H1 (cell line): ENCODE data around the gene CPED1. TPM values are rescaled to one million over a fixed set of nuclear protein-coding genes. Genes with fewer than 3 reads are reported as not detected.

Experiments
- CTCF ChIA-PET: fragments of 300-600 bp; sonication (Branson Sonifier 250); formaldehyde crosslinking; loops from one replicate; lab custom pipeline; 2021; ENCODE audit not compliant: partially characterized antibody; lab: Charles Lee
- POLR2A ChIA-PET: fragments of 300-600 bp; sonication (Branson Sonifier 250); formaldehyde crosslinking; loops from one replicate; lab custom pipeline; 2021; ENCODE audit warnings: inconsistent platforms; ENCODE audit not compliant: partially characterized antibody; lab: Charles Lee
- DNase-seq, 2 experiments: peaks; one replicate each; pipeline versions ENCODE4 v3.0.0 to v3.0.0-alpha.2; 2010 to 2022; ENCODE audit warnings: low spot score in 2 of 2, low read depth in 1 of 2, mixed read lengths in 1 of 2
- FAIRE-seq: peaks from 2 replicates; lab custom pipeline; 2011; peaks lifted over from hg19 to GRCh38; lab: Jason Lieb, UNC
- H2AFZ ChIP-seq: 2 replicates; pipeline ENCODE4 v1.8.1; 2012; ENCODE audit warnings: low read length, inconsistent platforms
- H2AK5ac ChIP-seq: 2 replicates; pipeline ENCODE4 v1.6.1; 2013; ENCODE audit warnings: low read depth, low read length
- H2BK120ac ChIP-seq: replicated peaks from 2 replicates; pipeline ENCODE3; 2013; ENCODE audit warnings: low read depth, low read length, inconsistent platforms
- H2BK12ac ChIP-seq: 2 replicates; pipeline ENCODE4 v1.6.1; 2013; ENCODE audit warnings: low read depth, low read length
- H2BK15ac ChIP-seq: 2 replicates; pipeline ENCODE4 v1.6.1; 2013; ENCODE audit warnings: low read length
- H2BK20ac ChIP-seq: 2 replicates; pipeline ENCODE4 v1.6.1; 2013; ENCODE audit warnings: low read length
- H2BK5ac ChIP-seq: 2 replicates; pipeline ENCODE4 v1.6.1; 2013; ENCODE audit warnings: low read depth, low read length
- H3K14ac ChIP-seq: 2 replicates; pipeline ENCODE4 v1.6.1; 2013; ENCODE audit warnings: inconsistent platforms; ENCODE audit not compliant: insufficient read length
- H3K18ac ChIP-seq: 2 replicates; pipeline ENCODE4 v1.6.1; 2013; ENCODE audit warnings: low read length; ENCODE audit errors: extremely low read depth
- H3K23ac ChIP-seq: 2 replicates; pipeline ENCODE4 v1.6.1; 2013; ENCODE audit warnings: inconsistent platforms; ENCODE audit not compliant: insufficient read length
- H3K23me2 ChIP-seq: 2 replicates; pipeline ENCODE4 v1.6.1; 2013; ENCODE audit warnings: low read depth, low read length
- H3K27ac ChIP-seq: 2 replicates; pipeline ENCODE4 v1.6.1; 2011; ENCODE audit warnings: low read depth, low read length, inconsistent platforms
- H3K27me3 ChIP-seq, 4 experiments: replicated peaks in 1 of 4; 1 replicate in 1 of 4; 2 replicates in 3 of 4; pipeline versions ENCODE4 v1.6.1 to v1.8.1; 2011 to 2013; ENCODE audit warnings: low read length in 3 of 4, mild to moderate bottlenecking in 3 of 4, inconsistent platforms in 2 of 4, mixed read lengths in 2 of 4, moderate library complexity in 1 of 4; ENCODE audit not compliant: control insufficient read depth in 3 of 4, insufficient read depth in 3 of 4; ENCODE audit errors: extremely low read depth in 1 of 4
- H3K36me3 ChIP-seq, 4 experiments: 2 replicates each; pipeline versions ENCODE4 v1.6.1 to v1.8.1; 2011 to 2013; ENCODE audit warnings: mild to moderate bottlenecking in 4 of 4, low read length in 3 of 4, moderate library complexity in 2 of 4, control low read depth in 1 of 4, inconsistent platforms in 1 of 4; ENCODE audit not compliant: insufficient read depth in 4 of 4, control insufficient read depth in 2 of 4
- H3K4ac ChIP-seq: replicated peaks from 2 replicates; pipeline ENCODE3; 2013; ENCODE audit warnings: low read length, low read depth, mixed read lengths, inconsistent platforms; ENCODE audit not compliant: insufficient read length
- H3K4me1 ChIP-seq, 4 experiments: replicated peaks in 1 of 4; 1 replicate in 1 of 4; 2 replicates in 3 of 4; pipeline versions ENCODE4 v1.6.1 to v1.8.1; 2011 to 2013; ENCODE audit warnings: low read length in 3 of 4, inconsistent platforms in 2 of 4, mixed read lengths in 1 of 4; ENCODE audit not compliant: insufficient read depth in 4 of 4, control insufficient read depth in 3 of 4
- H3K4me2 ChIP-seq, 2 experiments: 2 replicates each; pipeline versions ENCODE4 v1.6.1 to v1.8.1; 2011 to 2013; ENCODE audit warnings: low read depth in 2 of 2, low read length in 2 of 2, control low read depth in 1 of 2, inconsistent platforms in 1 of 2, mild to moderate bottlenecking in 1 of 2; ENCODE audit not compliant: insufficient read depth in 1 of 2
- H3K4me3 ChIP-seq, 4 experiments: fragments of 200-600, 300-600 bp in 1 of 4; sonication (generic), shearing (Covaris generic), sonication (Bioruptor Twin) in 1 of 4; 2 replicates each; pipeline versions ENCODE4 v1.5.1 to v1.8.1; 2011 to 2016; ENCODE audit warnings: low read length in 4 of 4, low read depth in 3 of 4, control low read depth in 2 of 4, inconsistent platforms in 2 of 4, mild to moderate bottlenecking in 2 of 4, mixed read lengths in 1 of 4, moderate library complexity in 1 of 4; ENCODE audit not compliant: insufficient read depth in 2 of 4; ENCODE audit errors: extremely low read depth in 1 of 4
- H3K56ac ChIP-seq: replicated peaks from 2 replicates; pipeline ENCODE3; 2013; ENCODE audit warnings: low read depth, mild to moderate bottlenecking, mixed read lengths, low read length, inconsistent platforms; ENCODE audit not compliant: insufficient read length
- H3K79me1 ChIP-seq: 2 replicates; pipeline ENCODE4 v1.6.1; 2013; ENCODE audit warnings: low read depth, low read length, control low read depth
- H3K79me2 ChIP-seq, 2 experiments: 2 replicates each; pipeline versions ENCODE4 v1.6.1 to v1.8.1; 2012 to 2013; ENCODE audit warnings: low read length in 2 of 2, mild to moderate bottlenecking in 2 of 2, inconsistent platforms in 1 of 2; ENCODE audit not compliant: insufficient read depth in 2 of 2, control insufficient read depth in 1 of 2
- H3K9ac ChIP-seq, 4 experiments: replicated peaks in 1 of 4; 1 replicate in 1 of 4; 2 replicates in 3 of 4; pipeline versions ENCODE4 v1.6.1 to v1.8.1; 2011 to 2013; ENCODE audit warnings: low read depth in 3 of 4, low read length in 3 of 4, control low read depth in 2 of 4, mild to moderate bottlenecking in 2 of 4, moderate library complexity in 2 of 4, inconsistent platforms in 1 of 4; ENCODE audit errors: extremely low read depth in 1 of 4
- H3K9me3 ChIP-seq, 2 experiments: 2 replicates each; pipeline versions ENCODE4 v1.6.1 to v1.8.1; 2012 to 2013; ENCODE audit warnings: mild to moderate bottlenecking in 2 of 2, moderate library complexity in 2 of 2, control low read depth in 1 of 2, inconsistent platforms in 1 of 2, low read depth in 1 of 2, low read length in 1 of 2, mixed read lengths in 1 of 2; ENCODE audit not compliant: insufficient read depth in 2 of 2
- H4K20me1 ChIP-seq, 2 experiments: replicated peaks in 1 of 2; 2 replicates each; pipeline versions ENCODE3 to v1.8.1; 2011 to 2013; ENCODE audit warnings: inconsistent platforms in 2 of 2, low read length in 2 of 2, mild to moderate bottlenecking in 1 of 2; ENCODE audit not compliant: insufficient read depth in 2 of 2, control insufficient read depth in 1 of 2
- H4K5ac ChIP-seq: 2 replicates; pipeline ENCODE4 v1.6.1; 2013; ENCODE audit warnings: low read length, low read depth, mixed read lengths, inconsistent platforms; ENCODE audit not compliant: insufficient read length
- H4K8ac ChIP-seq: 2 replicates; pipeline ENCODE4 v1.8.0; 2013; ENCODE audit warnings: mild to moderate bottlenecking, moderate library complexity, low read length, inconsistent platforms; ENCODE audit not compliant: insufficient read depth; ENCODE audit errors: extremely low read depth
- H4K91ac ChIP-seq: replicated peaks from 2 replicates; pipeline ENCODE3; 2013; ENCODE audit warnings: low read length, mixed read lengths, inconsistent platforms; ENCODE audit not compliant: insufficient read length
- BCL11A ChIP-seq, 2 experiments: IDR thresholded peaks; one replicate each; pipeline ENCODE4 v1.6.1; 2011; ENCODE audit warnings: low read depth in 2 of 2, low read length in 2 of 2, mild to moderate bottlenecking in 2 of 2
- GABPA ChIP-seq: IDR thresholded peaks from 2 replicates; pipeline ENCODE4 v1.6.1; 2011; ENCODE audit warnings: mild to moderate bottlenecking, low read length, moderate library complexity, borderline replicate concordance; ENCODE audit not compliant: insufficient read depth
- KDM4A ChIP-seq: IDR thresholded peaks from one replicate; pipeline ENCODE4 v1.7.1; 2012; ENCODE audit warnings: low read depth, mild to moderate bottlenecking, moderate library complexity, low read length, inconsistent platforms; ENCODE audit not compliant: severe bottlenecking
- PHF8 ChIP-seq: fragments of 200-600 bp; sonication (generic); conservative IDR thresholded peaks from 2 replicates; pipeline ENCODE4 v1.7.1; 2012; ENCODE audit warnings: low read depth, mild to moderate bottlenecking, inconsistent platforms, low read length, moderate library complexity
- POLR2A ChIP-seq, 2 experiments: IDR thresholded peaks; 1 replicate in 1 of 2; 2 replicates in 1 of 2; pipeline ENCODE4 v1.6.1; 2011; ENCODE audit warnings: low read depth in 2 of 2, low read length in 2 of 2, mild to moderate bottlenecking in 2 of 2; ENCODE audit errors: control extremely low read depth in 1 of 2
- RNF2 ChIP-seq: fragments of 200-900, 300-1000 bp; sonication (generic); IDR thresholded peaks from 2 replicates; pipeline ENCODE4 v1.7.1; 2016; ENCODE audit warnings: borderline replicate concordance, low read depth, mild to moderate bottlenecking, antibody characterized with exemption, low read length; ENCODE audit not compliant: poor library complexity, severe bottlenecking; ENCODE audit errors: missing control alignments
- SAP30 ChIP-seq: fragments of 300-600 bp; sonication (generic); IDR thresholded peaks from 2 replicates; pipeline ENCODE4 v1.7.1; 2012; ENCODE audit warnings: low read length, moderate library complexity, mild to moderate bottlenecking, inconsistent platforms; ENCODE audit not compliant: insufficient read depth, insufficient replicate concordance
- SRF ChIP-seq: IDR thresholded peaks from 2 replicates; pipeline ENCODE4 v1.6.1; 2011; ENCODE audit warnings: mild to moderate bottlenecking, low read depth, low read length, moderate library complexity
- ZNF274 ChIP-seq: IDR thresholded peaks from 2 replicates; pipeline ENCODE4 v1.7.0; 2012; ENCODE audit warnings: low read length, borderline replicate concordance; ENCODE audit errors: extremely low read depth
- WGBS, 2 experiments: shearing (Covaris generic) in 1 of 2; methylation state at CpG; one replicate each; pipeline versions ENCODE4 v1.1.6 to v1.1.7; 2013 to 2015; ENCODE audit warnings: low lambda C conversion rate in 2 of 2, mixed read lengths in 2 of 2, inconsistent platforms in 1 of 2, low coverage in 1 of 2, missing lambda C conversion rate in 1 of 2; ENCODE audit not compliant: insufficient replicate concordance in 2 of 2, insufficient coverage in 1 of 2, insufficient read length in 1 of 2; ENCODE audit errors: extremely low coverage in 1 of 2, missing lambda C conversion rate in 1 of 2; 5-methylcytosine and 5-hydroxymethylcytosine counted together
- polyA plus RNA-seq, 7 experiments: library from polyadenylated mRNA; depleted of rRNA in 3 of 7; stranded (reverse) in 5 of 7; unstranded in 2 of 7; fragments of >200 nt in 5 of 7; fragments of 200-250 nt in 2 of 7; gene quantifications; 1 replicate in 5 of 7; 2 replicates in 1 of 7; 4 replicates in 1 of 7; pipeline versions ENCODE4 v1.2.1 to v1.2.3, GENCODE V29; 2011 to 2013; ENCODE audit warnings: missing spikeins in 2 of 7, mixed read lengths in 2 of 7
- total RNA-seq: library from RNA; stranded (reverse); fragmentation: NEBNext Ultra II Directional; extraction: Animal tissue kit (Norgen Biotek cat#: 25700); gene quantifications from 2 replicates; pipeline ENCODE4 v1.2.1, GENCODE V29; 2021

Gene CPED1
- total and polyA plus RNA-seq, 2 of the 8 experiments (the other 6 are each of a cell fraction or from before 2014, with no cell fraction given) = 0.08 to 0.39 TPM

GRCh38 chr7:121080913-121081326 lies 92.4 kb downstream of the CPED1 start:
- no peak overlapping the region for H2BK15ac ChIP-seq
- TF ChIP-seq SAP30 (no peak), KDM4A (no peak), SRF (no peak), GABPA (no peak), RNF2 (no peak), ZNF274 (no peak), PHF8 (no peak), POLR2A (IDR thresholded peaks at IDR 0.05; ENCODE audit: control extremely low read depth in 1 of 2, low read depth in 2 of 2, low read length in 2 of 2) (no peak), BCL11A (IDR thresholded peaks at IDR 0.05; ENCODE audit: low read depth in 2 of 2, low read length in 2 of 2) (no peak)
- TF ChIP-seq, all 59 proteins: peak for 0
- Histone ChIP-seq H3K27ac (no peak overlapping the region), H4K8ac (no peak overlapping the region), H3K14ac (no peak overlapping the region), H3K79me1 (no peaks in the 10 kb centered on the region), H3K79me2 (no peaks in the 10 kb centered on the region), H3K18ac (no peak overlapping the region), H3K4ac (no peak overlapping the region), H3K23ac (no peak overlapping the region), H3K9ac (no peak overlapping the region), H3K4me1 (no peaks in the 10 kb centered on the region), H3K9me3 (no peaks in the 10 kb centered on the region), H3K4me3 (no peak overlapping the region), H4K20me1 (no peaks in the 10 kb centered on the region), H2AFZ (no peak overlapping the region), H2BK20ac (no peak overlapping the region), H2AK5ac (no peak overlapping the region), H2BK120ac (no peak overlapping the region), H2BK12ac (no peak overlapping the region), H4K5ac (no peak overlapping the region), H3K36me3 (no peaks in the 10 kb centered on the region), H3K4me2 (no peak overlapping the region), H4K91ac (no peak overlapping the region), H3K27me3 (no peaks in the 10 kb centered on the region; a peak in 1 of 7 replicates), H3K23me2 (no peaks in the 10 kb centered on the region), H2BK5ac (no peak overlapping the region), H3K56ac (no peak overlapping the region)
- ChIA-PET CTCF (interaction anchor here (0.9 to 9.1 kb wide), 25 partner anchors 11 to 289 kb away, joined by 3 to 139 read pairs (median 4); partner anchors contain the start of gene CPED1), POLR2A (no interaction called here)
- 81% methylated on average over 4 of the region's 4 CpGs; no CpG with 5 or more reads in 1 of the 2 experiments for WGBS, 2 experiments
- FAIRE-seq = no peak
- DNase-seq = no peak
